HG02938 (cell line): ENCODE data around the gene PRAMEF12.
A peak's percentile ranks its signal among the peaks of the same experiment; 100 is the strongest.
"Not testable (repeated sequence)": the region's sequence is repeated elsewhere in the genome, so short reads cannot be mapped to it uniquely, and the experiment has no call there.

ENCODE experiments used
- ATAC-seq: cut with Tn5 transposase; IDR thresholded peaks from one replicate; pipeline ENCODE4 v1.9.1; 2021; ENCODE audit warnings: mild to moderate bottlenecking, moderate library complexity; ENCODE audit not compliant: unreplicated experiment

PRAMEF12 gene

DNA sequence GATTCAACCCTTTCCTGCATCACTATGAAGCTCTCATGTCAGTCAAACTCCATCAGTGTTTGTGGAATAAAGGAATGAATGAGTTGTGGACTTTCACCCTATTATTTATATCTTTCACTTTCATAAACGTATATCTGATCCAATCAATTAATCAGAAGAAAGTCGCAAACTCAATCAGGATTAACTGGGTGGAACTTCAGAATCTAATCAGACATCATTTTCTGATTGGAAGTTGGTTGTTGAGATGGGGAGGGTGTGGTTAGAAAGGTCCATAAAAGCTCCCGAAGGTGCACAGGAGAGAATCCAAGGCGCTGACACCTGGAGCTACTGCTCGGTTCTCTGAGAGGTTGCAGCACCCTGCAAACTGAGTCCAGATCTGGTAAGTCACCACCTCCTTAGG is at the start of gene PRAMEF12:
Gene PRAMEF12, plus strand, starts transcription at position 301 of the 400 bp plus-strand sequence. CDS start 1,130 bp downstream, outside the sequence.
- ATAC-seq = no peak

DNA sequence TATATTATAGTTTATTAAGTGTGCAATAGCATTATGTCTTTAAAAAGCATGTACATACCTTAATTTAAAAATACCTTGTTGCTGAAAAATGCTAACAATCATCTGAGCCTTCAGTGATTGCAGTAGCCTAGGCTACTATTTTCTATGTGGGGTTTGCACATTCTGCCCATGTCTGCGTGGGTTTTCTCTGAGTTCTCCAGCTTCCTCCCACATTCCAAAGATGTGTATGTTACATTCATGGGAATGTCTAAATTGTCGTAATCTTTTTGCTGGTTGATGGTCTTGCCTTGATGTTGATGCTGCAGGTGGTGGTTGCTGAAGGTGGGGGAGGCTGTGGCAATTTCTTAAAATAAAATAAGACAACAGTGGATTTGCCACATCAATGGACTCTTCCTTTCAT is 45.1 kb upstream of the PRAMEF12 start:
- no peak for ATAC-seq

DNA sequence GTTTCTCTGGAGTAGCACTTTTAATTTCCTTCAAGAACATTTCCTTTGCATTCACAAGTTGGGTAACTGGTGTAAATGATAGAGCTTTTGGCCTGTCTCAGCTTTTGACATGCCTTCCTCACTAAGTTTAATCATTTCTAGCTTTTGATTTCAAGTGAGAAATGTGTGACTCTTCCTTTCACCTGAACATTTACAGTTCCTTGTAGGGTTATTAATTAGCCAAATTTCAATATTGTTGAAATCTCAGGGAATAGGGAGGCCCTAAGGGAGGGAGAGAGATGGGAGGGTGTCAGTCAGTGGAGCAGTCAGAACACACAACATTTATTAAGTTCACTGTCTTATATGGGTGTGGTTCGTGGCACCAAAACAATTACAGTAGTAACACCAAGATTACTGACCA is 43.4 kb upstream of the PRAMEF12 start:
- ATAC-seq = no peak

- not testable (repeated sequence) for ATAC-seq
Measured at GRCh38 chr1:12731084-12731483, 42.5 kb upstream of the PRAMEF12 start.

DNA sequence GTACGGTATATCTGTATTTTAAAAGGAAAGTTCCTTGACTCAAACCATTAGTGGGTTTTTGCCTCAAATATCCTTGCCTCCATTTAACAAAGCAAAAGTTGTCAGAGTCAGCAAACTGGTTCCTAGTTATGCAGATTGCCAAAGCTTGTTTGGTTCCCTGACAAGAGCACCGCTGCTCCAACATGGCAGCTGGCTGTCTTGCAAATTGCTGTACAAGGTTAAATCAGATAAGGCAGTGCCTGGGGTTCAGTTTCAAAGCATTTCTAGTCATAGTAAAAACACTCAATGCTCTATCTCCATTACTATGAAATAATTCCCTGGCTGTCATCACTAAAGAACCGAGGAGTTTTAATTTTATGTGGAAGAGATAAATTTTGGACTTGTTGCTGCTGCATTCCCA is 38.9 kb upstream of the PRAMEF12 start:
- no peak for ATAC-seq

- no peak for ATAC-seq
Measured at GRCh38 chr1:12738934-12739333, 34.6 kb upstream of the PRAMEF12 start.

DNA sequence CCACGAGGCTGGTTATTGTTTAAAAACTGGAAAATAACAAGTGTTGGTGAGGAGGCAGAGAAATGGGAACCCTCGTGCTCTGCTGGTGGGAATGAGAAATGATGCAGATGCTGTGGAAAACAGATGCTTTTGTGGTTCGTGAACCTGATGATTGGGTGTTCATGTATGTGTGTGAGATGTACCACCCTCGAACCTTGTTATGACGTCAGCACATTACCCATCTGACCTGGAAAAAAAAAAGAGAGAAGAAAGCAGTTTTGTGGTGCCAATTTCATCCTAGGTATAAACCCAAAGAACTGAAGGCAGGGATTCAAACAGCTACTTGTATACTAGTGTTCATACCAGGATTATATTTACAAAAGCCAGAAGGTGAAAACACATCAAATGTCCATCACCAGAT is 33.9 kb upstream of the PRAMEF12 start:
- no peak for ATAC-seq

DNA sequence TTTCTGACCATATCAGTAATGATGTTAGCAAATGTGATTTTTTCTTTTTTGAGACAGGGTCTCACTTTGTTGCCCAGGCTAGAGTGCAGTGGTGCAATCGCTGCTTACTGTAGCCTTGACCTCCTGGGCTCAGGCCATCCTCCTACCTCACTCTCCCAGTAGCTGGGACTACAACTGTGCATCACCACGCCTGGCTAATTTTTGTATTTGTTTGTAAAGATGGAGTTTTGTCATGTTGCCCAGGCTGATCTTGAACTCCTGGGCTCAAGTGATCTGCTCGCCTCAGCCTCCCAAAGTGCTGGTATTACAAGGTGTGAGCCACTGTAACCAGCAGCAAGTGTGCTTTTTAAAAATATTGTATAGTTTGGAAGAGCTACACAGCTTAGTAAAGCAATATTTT is 31.6 kb upstream of the PRAMEF12 start:
- no peak for ATAC-seq

GRCh38 chr1:12745126-12745991 is 28.2 kb upstream of the PRAMEF12 start:
- ATAC-seq = no peak

GRCh38 chr1:12745992-12746323 is 27.6 kb upstream of the PRAMEF12 start, which contains the start of gene CFAP107:
Gene CFAP107 (plus strand): TSS chr1:12746200. CDS start chr1:12746431, 231 bp downstream.
- peak; percentile 47 for ATAC-seq

- ATAC-seq = no peak
Measured at GRCh38 chr1:12748778-12749355, 24.7 kb upstream of the PRAMEF12 start.

DNA sequence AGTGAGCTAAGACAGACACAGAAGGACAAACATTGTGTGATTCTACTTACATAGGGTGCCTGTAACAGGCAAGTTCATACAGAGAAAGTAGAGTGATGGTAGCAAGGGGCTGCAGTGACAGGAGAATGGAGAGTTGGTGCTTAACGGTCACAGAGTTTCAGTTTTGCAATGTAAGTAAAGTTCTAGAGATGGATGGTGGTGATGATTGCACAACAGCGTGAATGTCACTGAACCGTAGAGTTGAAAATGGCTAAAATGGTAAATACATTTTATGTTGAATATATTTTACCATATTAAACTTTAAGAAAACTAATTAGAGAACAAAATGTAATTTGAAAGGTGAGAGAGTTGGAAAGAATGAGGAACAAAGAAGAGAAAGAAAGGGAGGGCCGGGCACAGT is 18.8 kb upstream of the PRAMEF12 start:
- ATAC-seq = no peak

- ATAC-seq = no peak
Measured at GRCh38 chr1:12756273-12756672, 17.3 kb upstream of the PRAMEF12 start.

GRCh38 chr1:12756768-12757413 is 16.6 kb upstream of the PRAMEF12 start:
- ATAC-seq = no peak

GRCh38 chr1:12757836-12758235 is 15.7 kb upstream of the PRAMEF12 start:
- ATAC-seq = no peak

GRCh38 chr1:12760256-12760795 is 13.2 kb upstream of the PRAMEF12 start:
- no peak for ATAC-seq

GRCh38 chr1:12761781-12762180 is 11.8 kb upstream of the PRAMEF12 start:
- no peak for ATAC-seq

GRCh38 chr1:12762766-12763165 is 10.8 kb upstream of the PRAMEF12 start:
- no peak for ATAC-seq

DNA sequence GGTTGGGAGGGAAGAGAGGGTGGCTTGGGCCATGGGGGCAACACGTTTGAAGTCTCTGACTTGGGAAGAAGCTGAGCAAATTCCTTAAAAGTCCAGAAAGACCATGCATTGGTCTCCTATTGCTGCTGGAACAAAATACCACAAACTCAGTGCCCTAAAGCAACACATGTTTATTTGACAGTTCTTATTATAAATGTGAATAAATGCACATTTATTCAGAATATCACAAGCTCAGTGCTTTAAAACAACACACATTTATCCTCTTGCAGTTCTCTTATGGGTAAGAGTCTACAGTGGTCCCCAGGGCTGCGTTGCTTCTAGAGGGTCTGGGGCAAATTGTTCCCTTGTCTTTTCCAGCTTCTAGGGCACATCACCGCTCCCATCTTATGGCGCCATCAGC is 10.1 kb upstream of the PRAMEF12 start:
- no peak for ATAC-seq

DNA sequence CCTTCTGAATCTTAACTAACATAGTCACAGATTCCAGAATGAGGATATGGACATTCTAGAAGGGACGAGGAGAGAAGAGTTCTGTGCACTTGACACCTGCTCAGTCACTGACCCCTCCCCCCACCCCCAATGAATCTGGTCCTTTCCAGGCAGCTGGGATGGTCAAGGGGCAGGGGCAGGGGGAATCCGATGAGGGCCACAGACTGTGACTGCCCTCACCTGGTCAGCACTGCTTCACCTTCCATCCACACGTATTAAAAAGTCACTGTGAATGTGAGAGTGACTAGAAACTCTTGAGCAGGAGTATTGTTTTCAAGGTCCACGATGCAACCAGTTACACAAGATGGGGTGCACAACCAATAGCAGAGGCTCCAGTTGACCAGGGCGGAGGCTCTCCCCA is 9.5 kb upstream of the PRAMEF12 start:
- no peak for ATAC-seq

DNA sequence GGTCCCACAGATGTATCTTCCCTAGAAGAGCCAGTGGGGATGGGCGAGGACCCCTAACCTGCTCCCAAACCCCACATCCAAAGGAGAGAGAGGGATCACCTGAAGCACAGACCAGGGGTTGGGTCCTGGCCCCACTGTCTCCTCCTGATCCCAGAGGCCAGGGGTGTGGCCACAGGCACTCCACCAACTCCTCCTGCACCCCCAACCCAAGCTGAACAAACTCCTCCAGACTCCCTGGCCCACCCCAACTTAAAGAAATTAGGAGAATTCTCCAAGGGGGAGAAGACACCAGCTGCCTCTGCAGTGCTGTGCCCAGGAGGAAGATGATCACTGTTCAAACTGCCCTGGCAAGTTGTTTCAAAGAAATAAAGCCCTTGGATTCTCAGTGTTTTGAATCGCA is 4.5 kb upstream of the PRAMEF12 start:
- ATAC-seq = no peak
